SK-N-SH treated with all-trans-retinoic acid at 6 μM for 48 hours (cell line): ENCODE data around the gene LIG1.

Source experiments
- ARNTL ChIP-seq: fragments of 450-650 bp; formaldehyde crosslinking; IDR thresholded peaks from 2 replicates; pipeline ENCODE4 v1.5.0; 2020; ENCODE audit warnings: low read depth, mild to moderate bottlenecking, moderate library complexity, borderline replicate concordance
- ZC3H10 ChIP-seq: fragments of 250-450 bp; sonication (Bioruptor Pico); IDR thresholded peaks from 2 replicates; pipeline ENCODE4 v1.5.1; 2021; ENCODE audit warnings: mild to moderate bottlenecking, moderate library complexity
- ZNF8 ChIP-seq: fragments of 450-650 bp; formaldehyde crosslinking; IDR thresholded peaks from 2 replicates; pipeline ENCODE4 v1.5.0; 2020; ENCODE audit warnings: mild to moderate bottlenecking, moderate library complexity

DNA sequence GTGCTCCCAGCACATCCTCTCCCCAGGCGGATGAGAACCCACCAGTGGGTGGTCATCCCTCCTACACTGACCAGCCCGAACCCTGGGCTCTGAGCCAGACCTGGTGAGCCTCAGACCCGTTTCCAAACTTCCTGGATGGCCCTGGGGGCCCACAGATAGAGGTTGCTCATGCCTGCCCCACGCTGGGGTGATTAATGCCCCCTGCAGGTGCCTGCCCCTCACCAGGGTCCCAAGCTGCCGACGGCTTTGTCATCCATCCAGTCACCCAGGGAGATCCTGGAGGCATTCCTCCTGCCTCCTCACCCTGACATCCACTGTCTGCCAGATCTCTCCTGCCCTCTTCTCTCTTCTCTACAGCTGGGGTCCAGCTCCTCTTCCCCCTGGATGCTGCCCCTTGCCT, 31.1 kb downstream of the LIG1 start:
- no peak for TF ChIP-seq ZC3H10
- TF ChIP-seq ARNTL, result no peak
- TF ChIP-seq ZNF8, result no peak
